CD4-positive, alpha-beta T cell treated with Interleukin-1 beta for 1 hour (primary cell): ENCODE data around the gene CUEDC1.
"Not testable (repeated sequence)": the region's sequence is repeated elsewhere in the genome, so short reads cannot be mapped to it uniquely, and the experiment has no call there.

Source experiments
- DNase-seq, 2 donors: peaks; one replicate each; pipeline ENCODE4 v3.0.0-alpha.2; 2020 to 2022

Gene CUEDC1

DNA sequence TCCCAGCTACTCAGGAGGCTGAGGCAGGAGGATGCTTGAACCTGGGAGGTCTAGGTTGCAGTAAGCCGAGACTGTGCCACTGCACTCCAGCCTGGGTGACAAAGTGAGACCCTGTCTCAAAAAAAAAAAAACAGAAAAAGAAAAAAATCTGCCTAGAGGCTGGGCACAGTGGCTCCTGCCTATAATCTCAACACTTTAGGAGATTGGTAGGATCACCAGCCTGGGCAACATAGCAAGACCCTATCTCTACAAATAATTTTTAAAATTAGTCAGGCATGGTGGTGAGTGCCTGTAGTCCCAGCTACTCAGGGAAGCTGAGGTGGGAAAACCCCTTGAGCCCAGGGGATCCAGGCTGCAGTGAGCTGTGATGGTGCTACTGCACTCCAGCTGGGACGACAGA is 17.7 kb downstream of the CUEDC1 start:
- DNase-seq: no peak

DNA sequence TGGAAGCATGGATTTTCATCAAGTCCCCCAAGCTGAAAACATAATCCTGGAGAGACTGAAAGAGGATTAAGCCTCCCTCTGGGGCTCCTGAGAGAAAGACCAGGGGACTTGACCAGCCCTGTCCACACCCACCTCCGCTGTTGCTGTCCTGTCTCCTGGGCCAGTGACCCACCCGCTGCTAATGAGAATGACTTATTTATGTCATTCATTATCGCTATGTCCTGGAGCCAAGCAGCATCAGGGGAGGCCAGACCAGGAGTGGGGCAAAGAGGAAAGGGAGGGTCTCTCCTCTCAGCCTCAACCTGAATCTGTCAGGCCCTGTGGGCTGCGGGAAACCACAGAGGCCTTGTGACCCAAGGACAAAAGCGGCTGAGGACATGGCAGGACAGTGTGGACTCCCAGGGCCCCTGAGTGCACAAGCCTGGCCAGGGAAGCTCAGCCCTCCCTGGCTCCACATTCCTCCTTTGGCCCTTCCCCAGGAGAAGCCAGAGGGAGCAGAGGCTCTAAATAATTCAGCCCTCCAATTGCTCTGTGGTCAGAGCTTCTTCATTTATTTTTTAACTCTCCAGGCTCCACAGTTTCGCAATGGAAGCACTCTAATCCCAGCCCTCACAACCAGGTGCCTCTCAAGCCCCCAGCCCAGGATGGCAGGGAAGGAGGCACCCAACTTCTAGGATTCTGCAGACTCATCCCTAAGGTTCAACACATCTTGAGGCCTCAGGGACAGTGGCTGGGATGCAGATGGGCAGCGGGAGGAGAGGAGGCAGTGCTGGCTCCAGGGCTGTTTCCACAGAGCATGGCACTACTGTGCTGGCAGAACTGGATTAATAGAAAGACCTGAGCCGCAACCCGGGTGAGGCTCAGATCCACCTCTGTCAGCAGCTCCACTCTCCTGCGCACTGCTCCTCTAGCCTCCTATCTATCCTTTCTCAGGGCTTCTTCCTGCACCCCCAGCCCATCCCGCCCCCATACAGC is 19.1 kb downstream of the CUEDC1 start:
- DNase-seq: no peak

DNA sequence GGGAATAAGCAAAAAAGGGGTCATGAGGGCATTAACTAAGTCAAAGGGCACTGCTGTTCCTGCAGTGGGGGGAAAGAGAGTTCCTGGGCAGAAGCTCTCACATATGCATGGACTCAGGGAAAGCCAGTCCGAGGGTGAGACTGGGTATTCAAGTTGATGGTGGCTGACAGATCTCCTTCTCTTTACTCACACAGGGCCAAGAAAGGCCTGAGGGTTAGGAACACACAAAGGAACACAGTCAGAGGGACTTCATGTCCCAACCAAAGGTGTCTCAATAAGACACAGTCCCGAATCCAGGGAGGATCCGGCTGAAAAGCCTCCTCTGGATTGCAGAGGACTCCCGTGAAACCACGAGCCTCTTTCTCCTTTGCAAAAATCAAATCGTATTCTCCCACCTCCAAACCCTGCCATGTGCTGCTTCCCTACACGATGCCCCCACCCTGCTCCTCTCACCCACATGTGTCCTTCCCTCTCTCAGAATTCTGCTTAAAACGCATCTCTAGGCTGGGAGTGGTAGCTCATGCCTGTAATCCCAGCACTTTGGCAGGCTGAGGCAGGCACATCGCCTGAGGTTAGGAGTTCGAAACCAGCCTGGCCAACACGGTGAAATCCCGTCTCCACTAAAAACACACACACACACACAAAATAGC is 23.6 kb downstream of the CUEDC1 start:
- DNase-seq: no peak

DNA sequence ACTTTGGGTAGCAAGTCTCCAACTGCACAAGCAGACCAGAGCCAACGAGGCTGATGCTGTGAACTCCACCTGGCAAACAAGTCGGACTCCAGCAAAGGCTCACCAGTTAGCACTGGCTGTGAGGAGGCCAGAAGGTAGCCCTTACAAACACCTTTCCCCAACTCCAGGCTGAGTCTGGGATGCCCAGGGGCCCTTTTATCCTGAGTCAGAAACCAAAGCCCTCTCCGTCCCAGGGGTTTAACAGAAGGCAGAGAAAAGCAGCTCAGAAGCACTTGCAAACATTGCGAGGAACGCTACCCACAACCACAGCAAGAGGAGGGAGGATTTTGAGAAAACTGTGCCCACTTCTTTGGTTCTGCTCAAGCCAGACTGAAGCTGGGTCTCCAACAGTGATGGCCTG is 25.0 kb downstream of the CUEDC1 start:
- no peak for DNase-seq

DNA sequence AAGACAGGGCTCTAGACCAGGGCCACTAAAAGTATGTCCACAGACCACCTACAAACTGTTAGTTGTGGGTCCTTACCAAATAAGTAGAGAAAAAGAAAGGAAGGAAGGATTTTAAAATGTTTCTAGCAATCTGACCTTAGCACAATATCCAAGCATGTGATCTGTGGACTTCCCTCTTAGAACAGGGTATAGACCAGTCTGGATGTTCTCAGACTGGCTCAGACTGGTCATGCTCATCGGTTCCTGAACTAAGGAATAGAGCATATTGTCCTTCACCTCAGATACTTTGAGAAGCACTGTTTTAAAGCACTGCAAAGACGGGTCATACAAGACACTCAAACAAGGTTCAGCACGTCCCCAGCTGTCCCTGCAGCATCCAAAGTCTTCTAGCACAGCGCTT is 25.8 kb downstream of the CUEDC1 start:
- DNase-seq: no peak

DNA sequence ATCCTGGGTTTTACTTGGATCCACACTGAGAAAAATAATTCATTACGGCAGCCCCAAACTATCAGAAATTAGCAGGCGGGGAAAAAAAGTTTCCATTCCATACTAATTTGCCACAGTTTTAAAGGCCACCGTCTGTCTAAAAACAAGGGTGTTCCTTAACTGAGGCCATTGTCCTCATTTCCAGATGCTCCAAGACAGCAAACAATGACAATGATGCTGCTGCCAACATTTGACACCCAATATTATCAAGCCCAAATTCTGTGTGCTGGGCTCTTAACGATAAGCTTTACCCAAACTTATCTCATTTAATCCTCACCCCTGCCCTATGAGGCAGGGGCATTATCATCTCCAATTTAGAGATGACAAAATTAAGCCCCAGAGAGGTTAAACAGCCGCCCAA is 26.3 kb downstream of the CUEDC1 start:
- DNase-seq: no peak

DNA sequence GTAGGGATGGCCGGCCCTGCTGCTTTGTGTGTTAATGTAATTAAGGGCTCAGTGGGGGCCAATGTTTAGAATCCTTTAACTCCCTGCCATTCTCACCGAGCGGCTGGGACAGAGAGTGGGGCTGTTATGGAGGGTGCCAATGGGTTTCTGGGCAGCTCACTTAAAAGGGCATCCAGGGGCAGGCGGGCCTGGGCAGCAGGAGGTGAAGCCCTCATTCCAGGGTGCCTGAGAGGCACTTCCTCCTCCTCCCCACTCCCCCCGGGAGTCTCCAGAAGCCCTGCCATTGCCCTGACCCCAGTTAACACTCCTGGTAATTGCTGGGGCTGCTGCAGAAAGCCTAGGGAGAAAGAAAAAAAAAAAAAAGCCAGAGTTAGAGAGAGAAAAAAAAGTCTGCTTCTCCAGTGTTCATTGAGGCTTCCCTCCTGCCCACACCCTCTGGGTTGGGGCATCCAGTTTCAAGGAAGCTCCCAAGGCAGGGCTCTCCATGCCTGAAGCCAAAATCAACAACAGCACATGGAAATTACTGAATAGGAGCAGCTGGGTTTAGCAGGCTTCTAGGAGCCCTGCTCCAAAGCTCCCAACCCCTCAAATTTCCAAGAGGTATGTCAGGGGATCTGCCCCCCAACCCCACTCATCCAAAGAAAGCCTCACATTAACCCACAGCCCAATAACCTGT is 28.0 kb downstream of the CUEDC1 start:
- no peak for DNase-seq

DNA sequence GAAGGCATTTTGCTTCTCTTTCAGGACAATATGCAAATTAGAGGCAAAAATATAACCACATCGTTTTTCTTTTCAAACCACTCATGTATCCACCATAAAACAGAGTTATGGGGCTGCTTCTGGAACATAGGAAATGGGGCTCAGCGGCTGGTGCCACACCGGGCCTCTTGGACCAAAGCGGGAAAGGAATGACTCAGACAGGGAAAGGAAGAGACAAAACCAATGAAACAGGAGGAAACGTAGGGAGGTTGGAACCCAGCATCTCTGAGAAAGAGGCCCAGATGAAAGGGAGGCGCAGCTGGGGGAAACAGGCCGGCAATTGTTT is 28.5 kb downstream of the CUEDC1 start:
- no peak for DNase-seq

DNA sequence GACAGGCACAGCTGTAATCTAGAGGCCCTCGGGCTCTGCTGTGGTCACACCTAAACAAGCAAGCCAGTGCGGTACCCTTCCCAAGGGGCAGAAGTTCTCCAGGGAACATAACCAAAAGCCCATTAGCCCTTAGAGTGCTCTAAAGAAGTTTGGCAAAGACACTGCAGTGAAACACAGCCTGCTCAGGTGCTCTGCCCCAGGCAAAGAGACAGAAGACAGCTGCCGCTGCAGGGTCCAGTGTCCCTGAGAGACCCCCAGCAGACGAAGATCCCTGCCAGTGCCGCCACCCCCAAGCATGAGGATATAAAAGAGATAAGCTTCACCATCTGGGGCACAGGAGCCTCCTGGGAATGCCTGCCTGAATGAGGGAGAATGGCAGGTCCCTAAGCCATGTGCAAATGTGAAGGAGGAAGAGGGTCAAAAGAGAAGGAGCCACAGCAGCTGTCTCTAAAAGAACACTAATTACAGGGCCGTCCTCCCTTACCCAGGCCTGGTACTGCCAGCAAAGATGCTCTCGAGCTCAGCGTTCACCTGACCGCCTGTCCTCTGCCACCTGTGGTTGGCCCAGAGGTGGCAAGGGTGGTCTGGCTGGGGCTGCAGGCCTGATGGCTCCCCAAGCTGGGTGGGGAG is 29.7 kb downstream of the CUEDC1 start:
- no peak for DNase-seq

DNA sequence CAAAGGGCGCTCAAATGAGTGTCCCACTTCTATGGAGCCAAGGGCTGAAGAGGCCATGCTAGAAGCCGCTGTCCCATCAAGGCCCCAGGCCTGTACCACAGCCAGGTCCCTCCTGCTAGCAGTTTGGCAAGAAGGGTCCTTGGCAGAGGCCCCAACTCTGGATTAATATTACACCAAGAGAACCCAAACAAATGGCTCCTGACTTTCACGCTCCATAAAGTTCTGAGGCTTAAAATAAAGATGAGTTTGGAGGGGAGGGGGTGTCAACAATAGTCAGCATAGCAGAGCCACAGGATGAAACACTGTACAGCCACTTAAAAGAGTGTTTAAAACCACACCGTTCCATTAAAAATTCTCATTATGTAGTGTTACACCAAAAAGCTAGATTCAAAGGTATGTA is 30.5 kb downstream of the CUEDC1 start:
- DNase-seq: no peak

DNA sequence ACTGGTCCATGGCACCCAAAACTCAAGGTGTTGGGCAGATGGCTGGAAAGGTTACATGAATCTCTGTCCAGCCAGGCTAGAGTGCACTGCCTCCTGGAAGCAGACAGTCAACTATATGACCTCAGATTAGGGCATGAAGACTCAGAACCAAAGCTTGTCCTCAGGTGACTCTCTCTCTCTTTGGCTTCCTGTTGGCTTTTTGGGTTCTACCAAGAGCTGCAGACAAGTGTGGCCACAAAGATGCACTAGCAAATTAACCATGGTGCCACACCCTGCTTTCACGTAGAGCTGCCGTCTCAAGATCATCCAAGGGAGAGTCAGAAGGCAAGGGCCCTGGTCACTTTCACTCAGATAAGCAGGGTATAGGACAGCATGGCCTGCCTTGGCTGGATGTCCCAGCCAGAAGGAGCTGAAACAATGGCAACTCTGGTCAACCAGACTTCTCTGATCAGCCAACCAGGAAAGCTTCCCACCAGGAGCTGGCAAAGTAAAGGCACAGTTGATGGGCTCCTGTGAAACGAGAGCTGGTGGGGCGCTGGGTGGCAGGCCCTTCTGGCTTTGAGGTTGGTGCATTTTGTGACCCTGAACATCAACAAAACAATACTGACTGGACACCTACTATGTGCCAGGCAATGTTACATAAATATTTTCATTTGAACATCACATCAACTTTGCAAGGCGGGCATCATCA is 31.9 kb downstream of the CUEDC1 start:
- no peak for DNase-seq

DNA sequence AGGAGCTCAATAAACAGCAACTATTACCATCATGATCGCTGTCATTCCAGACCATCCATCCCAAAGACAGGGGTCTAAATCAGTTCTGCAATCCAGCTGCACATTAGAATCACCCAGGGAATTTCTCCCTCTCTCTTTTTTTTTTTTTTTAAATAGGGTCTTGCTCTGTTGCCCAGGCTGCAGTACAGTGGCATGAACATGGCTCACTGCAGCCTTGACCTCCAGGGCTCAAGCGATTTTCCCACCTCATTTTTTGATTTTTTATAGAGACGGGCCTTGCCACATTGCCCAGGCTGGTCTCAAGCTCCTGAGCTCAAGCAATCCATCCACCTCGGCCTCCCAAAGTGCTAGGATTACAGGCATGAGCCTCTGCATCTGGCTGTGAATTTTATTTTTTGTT is 32.5 kb downstream of the CUEDC1 start:
- not testable (repeated sequence) for DNase-seq

DNA sequence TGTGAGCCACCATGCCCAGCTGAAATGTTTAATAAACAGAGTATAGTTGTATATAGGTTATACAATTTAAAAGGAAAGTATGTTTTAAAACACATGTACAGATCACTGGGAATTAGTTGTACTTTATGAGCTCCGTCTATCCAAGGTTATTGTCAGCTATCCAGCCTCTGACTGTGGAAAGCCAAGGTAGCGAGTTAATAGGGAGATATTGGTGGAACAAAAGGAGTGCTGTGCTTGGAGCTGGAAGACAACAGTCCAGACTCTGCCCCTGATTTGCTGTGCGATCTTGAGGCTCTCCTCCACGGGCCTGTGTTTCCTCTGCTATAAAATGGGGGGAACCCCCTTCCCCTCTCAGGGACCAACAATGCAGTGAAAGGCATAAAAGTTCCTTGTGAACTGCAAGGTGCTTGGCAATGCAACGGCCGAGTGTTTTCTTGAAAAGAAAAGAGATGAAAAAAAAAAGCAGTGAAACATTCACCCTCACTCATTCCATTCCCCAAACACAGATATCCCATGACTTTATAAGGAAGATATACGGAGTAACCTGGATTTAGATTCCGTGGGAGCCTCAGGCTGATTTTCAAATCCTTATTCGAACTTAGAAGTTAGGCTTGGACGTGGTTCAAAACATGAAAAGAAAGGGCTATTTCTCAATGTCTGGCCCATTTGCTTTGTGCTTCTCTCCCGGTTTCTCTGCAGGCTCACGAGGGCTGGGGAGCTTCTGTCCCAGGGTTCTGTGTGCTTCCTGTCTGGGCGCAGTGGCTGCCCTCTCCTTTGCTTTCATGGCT is 34.1 kb downstream of the CUEDC1 start:
- no peak for DNase-seq

DNA sequence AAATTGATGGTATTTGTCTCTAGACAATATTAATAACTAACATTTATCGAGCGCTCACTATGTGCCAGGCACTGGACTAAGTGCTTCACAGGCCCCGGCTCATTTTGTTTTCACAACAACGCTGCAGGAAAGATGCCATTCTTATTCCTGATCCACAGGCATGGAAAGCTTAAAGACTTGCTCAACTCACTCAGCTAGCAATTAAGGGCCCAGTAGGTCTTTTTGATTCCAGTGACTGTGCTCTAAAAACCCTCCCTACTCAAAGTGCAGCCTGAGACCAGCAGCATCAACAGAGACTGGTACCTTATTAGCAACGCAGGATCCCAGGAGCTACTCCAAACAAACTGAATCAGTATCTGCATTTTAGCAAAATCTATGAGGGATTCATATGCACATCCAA is 35.3 kb downstream of the CUEDC1 start:
- no peak for DNase-seq

DNA sequence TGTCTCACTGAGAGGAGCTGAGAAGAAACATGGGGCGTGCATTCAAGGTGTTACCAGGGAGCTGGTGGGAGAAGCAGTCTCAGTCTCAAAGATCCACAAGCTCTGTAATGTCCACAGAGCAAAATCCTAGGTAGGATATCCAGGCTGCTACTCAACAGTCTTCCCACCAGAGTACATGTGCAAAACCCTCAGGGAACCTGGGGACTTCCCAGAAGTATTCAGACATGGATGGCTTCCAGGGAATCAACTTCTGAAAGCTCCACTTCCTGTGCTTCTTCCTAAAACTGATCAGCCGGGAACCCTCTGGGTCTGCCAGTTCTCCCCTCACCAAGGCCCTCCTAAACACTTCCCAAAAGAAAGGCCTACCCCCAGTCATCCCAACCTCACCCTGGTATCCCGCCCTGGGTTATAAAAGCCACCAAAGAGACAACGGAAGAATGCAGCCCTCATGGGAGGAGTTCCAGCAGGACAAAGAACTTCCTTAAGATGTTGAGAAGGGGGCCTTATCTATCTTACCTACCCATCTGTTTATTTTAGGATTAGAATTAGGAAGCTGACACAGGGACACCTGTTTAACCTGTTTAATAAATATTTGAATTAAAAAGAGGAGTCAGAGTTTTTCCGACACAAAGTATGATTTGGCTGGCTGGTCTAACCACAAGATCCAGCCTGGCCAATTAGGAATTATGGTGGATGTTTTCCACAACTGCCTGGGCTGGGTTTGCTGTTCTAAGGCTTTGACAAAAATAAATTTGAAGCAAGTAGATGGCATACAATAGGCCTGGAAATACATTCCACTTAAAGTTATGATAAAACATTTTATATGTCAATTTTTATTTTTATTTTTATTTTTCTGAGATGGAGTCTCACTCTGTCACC is 37.0 kb downstream of the CUEDC1 start:
- no peak for DNase-seq

DNA sequence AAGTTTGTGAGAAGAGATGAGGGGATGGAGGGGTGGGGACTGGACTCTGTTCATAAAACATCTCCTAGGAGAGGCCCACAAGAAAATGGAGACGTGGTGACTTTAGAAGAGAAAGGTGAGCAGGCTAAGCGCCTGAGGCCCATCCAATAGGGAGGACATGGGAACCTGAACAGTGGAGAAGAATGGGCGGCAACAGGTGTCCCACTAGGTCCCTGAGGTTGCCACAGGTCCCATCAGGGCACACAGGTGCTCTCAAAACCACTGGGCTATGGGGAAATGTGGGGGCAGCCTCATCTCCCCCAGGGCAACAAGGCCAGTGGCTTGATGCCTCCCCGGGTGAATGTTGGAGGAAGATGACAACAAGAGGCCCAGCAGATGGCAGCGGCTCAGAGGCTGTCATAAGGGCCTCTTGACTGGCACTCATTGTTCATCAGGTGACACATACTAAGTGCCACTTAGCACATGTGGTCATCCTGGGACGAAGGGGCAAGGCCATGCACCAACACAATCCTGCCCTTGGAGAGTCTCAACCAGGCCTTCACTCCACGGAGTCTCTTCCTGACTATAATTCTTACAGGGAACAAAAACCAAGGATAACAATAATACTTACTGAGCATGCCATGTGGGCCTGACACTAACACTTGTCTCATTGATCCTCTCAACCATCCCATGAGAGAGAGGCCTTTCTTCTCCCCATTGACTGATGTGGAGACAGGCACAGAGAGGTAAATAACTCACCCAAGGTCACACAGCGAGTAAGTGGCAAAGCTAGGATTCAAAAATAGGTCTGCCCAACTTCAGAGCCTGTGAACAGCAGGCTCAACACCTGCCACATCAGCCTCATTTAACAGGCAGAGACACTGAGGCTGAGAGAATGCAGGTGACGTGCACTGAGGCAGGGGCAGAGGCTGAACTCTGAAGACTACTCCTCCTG is 38.0 kb downstream of the CUEDC1 start:
- peak; percentile 41 to 48 for DNase-seq

DNA sequence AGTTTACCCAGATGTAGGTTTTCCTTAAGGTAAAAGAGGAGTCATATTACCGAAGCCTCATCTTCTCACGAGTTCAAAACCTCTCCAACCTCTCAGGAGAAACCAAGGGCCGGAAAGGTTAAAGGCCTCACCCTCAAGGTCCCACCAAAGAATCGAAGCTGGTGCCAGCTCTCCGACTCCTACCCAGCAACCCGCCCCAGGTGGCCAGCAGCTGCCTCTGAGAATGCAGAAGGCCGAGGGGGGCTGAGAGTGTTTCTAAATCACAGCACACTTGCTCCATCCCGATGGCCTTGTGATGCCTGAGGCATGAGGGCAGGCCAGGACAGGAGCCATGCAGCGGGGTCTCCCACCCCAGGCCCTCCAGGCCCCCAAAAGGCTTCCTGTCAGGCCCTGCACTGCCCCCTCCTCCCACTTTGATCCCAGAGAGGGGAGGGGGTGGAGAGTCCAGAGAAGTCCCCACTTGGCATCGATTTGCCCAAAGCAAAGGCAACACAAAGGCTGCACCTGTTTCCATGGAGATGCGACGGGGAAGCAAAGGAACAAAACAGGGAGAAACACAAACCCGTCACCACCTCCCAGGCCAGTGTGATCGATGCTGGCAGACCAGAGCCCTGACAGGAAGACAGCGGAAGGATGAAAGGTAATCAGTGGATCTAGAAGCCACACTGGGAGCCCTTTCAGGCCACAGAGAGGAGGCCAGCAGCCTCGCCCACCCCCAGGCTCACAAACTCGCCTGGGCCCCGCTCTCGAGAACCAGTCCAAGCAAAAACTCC is 39.0 kb downstream of the CUEDC1 start:
- no peak for DNase-seq

DNA sequence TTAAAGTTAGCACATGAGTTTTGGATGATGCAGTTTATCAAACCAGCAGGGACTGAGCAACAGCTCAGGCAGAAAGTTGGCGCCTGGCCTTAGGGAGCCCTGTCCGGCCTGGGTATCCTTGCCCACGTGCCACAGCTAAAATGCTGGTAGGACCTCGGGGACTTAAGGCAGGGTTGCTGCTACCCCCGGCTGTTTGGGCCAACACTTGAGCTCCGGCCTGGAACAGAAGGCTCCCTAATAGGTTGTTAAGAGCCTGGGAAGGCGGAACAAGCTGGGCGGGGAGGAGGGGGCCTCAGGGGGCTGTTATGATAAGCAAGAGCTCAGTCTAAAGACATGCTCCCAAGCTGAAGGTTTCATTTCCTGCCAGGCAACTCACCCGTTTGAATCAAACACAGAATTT is 39.7 kb downstream of the CUEDC1 start:
- DNase-seq: no peak
